ENCODE results near the gene GATA6.
"Not testable (repeated sequence)": the region's sequence is repeated elsewhere in the genome, so short reads cannot be mapped to it uniquely, and the experiment has no call there.

Gene GATA6

DNA sequence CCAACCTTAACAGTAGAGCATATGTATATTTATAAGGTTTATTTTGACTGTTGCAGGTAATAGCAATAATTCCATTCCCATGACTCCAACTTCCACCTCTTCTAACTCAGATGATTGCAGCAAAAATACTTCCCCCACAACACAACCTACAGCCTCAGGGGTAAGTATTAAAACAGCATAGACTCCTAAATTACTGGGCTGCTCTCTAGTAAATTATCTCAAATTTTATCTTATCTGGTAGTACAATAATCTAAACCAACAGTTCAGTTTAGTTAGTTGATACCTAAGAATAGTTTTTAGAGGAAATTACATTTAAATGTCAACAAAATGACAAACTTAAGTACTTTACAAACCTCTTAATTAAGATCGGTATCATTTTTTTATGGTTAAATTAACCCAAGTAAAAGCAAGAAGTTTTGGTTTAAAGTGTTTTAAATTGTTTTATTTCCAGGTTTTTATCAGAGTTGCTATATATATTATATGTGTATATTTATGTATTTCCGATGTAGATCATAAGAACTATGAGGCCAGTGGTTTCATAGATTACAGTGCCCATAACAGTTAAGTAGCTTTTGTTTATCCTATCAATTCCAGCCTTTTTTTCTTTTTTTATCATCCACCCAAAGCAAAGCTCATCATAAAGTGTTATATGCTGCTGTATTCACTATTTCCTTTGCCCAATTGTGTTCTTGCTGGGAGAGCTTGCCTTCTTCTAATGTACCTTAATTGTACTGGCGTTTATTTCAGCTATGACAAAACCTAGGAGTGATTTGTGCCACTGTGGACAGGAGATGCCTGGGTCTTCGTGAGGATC is 13.7 kb downstream of the GATA6 start:
- DNase-seq: no peak

GRCh38 chr18:22183698-22184170 is 14.3 kb downstream of the GATA6 start:
- DNase-seq: no peak

DNA sequence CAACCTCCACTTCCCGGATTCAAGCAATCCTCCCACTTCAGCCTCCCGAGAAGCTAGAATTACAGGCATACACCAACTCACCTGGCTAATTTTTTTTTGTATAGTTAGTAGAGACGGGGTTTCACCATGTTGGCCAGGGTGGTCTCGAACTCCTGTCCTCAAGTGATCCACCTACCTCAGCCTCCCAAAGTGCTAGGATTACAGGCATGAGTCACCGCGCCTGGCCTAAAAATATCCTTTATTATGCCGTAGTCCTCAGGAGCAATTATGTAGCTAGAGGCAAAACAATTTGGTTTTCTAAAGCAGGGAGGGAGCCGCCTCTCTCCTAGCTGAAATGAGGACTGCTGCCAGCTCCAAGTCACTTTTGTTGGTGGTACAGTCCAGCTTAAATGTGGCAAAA is 15.2 kb downstream of the GATA6 start:
- not testable (repeated sequence) for DNase-seq

GRCh38 chr18:22185273-22185672 is 15.9 kb downstream of the GATA6 start:
- DNase-seq: no peak

DNA sequence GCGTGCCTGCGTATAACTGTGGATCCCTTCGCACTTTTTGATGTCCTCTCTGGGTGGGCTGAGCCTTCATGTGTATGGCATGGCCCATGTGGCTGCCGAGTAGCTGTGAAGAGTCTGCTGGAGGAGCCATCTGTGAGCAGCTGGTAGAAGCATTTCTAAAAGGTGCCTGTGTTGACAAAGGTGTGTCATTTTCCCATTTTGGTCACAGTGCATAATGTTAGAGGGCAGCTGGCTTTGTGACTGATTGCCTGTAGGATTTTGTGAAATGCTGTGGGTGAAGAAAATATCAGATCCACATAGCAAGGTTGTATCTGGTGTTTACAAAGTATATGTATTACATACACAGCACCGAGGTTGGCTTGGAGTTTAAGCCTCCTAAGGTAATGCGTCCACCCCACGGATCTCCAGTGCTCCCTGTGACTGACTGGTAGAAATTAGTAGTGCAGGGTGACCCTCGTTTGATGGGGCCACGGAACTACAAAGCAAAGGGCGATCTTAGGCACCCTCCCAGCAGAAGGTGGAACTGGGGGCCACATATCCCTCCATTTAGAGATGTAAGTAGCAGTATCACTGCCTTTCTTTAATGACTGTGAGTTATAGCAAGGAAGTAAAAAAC is 16.5 kb downstream of the GATA6 start:
- no peak for DNase-seq

DNA sequence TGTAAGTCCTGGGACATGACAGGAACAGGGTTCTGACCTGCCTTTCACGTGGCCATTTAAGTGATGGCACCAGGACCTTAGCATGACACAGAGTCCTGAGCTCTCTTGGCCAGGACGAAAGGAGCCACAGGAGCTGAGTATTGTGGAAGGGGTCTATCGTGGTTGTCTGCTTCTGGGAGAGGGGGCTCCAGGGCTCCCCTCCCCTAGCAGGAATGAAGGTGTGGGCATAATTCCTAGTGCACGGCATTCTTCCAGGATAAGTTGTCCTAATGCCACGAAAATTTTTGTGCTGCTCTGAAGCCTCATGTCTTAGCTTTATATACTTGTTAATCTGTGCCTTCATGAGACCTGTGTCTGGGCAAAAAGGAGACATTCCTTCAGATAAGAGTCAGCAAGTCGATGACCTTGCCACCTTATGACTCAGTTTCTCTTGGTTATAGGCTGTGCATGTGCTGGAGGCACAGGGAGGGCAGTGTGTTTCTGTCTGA is 17.1 kb downstream of the GATA6 start:
- no peak for DNase-seq

- no peak for DNase-seq
Measured at GRCh38 chr18:22188559-22189267, 19.3 kb downstream of the GATA6 start.

DNA sequence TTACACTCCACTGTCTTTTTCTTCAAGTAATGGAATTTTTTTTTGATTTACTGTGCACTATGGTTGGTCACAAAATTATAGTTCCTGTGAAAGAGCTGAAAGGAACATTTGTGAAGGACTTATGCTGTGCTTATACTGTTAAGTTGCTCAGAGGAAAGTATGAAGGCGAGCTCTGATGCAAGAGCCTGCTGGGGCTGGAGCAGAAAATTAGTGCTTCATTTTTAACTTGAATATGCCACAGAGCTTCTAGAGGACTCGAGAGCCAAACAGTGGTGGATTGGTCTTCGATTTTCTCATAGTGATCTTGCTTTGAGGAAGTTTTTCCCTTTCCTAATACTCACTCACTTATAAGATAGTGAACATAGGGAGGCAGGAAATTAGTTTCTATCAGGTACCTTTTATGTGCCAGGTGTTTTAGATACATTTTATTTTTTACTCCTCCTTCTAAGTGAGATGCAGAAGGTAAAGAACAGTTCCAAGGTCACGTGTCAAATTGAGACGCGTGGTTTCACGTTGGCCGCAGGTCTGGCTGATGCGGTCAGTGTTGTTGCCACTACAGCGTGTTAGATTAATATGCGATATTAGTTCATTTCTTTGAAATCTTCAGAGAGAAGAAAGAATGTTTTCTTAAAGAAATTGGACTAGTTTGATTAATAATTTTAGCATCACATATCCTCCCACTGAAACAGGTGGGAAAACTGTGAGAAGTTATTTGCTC is 20.2 kb downstream of the GATA6 start:
- DNase-seq: no peak

- no peak for DNase-seq
Measured at GRCh38 chr18:22191346-22191695, 21.9 kb downstream of the GATA6 start.

- DNase-seq: no peak
Measured at GRCh38 chr18:22191923-22192322, 22.5 kb downstream of the GATA6 start.

GRCh38 chr18:22193466-22193865 is 24.1 kb downstream of the GATA6 start:
- DNase-seq: no peak

DNA sequence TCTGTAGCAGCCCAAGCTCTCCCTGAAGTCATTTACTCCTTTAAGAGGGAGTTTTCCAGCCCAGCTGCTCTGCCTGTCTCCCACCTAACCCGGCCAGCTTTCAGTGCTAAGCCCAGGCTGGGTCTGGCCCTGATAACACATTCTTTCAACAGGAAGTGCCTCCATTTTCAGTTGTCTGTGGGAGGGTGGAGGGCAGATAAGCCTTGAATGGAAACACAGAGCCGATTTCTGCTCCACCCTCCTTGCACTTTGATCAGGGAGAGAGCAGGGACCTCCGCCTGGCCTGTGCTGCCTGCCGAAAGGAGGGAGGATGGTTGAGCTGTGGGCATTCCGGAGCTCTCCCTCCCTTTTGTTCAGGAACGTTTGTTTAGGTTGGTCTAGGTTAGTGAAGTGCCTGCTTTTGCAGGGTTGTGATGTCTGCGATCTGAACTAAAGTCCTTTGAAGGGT is 24.8 kb downstream of the GATA6 start:
- DNase-seq: no peak

GRCh38 chr18:22195052-22195451 is 25.7 kb downstream of the GATA6 start:
- no peak for DNase-seq

DNA sequence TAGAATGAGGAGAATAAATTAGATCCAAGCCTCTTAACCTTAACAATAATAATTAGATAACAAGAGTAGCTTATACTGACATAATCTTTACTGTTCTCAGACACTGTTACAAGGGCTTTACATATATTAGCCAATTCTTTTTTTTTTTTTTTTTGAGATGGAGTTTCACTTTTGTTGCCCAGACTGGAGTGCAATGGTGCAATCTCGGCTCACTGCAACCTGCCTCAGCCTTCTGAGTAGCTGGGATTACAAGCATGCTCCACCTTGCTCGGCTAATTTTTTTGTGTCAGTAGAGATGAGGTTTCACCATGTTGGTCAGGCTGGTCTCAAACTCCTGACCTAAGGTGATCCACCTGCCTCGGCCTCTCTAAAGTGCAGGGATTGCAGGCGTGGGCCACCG is 27.6 kb downstream of the GATA6 start:
- DNase-seq: not testable (repeated sequence)

- no peak for DNase-seq
Measured at GRCh38 chr18:22197668-22198067, 28.3 kb downstream of the GATA6 start.

DNA sequence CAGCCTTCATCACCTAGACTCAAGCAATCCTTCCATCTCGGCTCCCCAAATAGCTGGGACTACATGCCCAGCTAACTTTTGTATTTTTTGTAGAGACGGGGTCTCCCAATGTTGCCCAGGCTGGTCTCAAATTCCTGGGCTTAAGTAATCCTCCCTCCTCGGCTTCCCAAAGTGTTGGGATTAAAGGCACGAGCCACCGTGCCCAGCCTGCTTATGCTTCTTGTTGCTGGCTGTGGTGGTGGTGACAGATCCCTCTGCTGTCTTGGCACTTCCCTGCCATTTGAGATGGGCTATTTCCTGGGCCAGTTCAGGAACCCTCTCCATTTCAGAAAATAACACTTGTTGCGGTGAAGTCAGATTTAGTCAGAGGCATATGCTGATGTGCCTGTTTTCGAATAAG is 28.8 kb downstream of the GATA6 start:
- no peak for DNase-seq

DNA sequence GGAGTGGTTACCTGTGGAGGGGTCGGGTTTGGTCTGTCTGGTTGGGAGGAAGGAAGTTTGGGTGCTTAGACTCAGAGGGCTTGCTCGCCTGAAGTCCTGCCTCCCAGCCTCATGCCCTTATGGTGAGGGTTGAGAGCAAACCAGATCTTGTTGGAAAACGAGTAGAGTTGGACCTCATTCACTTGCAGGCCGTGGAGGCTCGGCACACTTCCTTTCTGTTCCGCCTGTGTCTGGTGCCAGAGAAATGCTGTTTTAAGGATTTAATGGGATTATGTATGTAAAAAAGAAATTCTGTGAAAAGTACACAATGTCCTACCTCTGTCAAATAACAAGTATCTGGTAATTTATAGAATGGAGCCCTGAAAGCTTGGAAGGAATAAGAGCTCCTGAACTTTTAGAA is 29.6 kb downstream of the GATA6 start:
- DNase-seq: no peak

DNA sequence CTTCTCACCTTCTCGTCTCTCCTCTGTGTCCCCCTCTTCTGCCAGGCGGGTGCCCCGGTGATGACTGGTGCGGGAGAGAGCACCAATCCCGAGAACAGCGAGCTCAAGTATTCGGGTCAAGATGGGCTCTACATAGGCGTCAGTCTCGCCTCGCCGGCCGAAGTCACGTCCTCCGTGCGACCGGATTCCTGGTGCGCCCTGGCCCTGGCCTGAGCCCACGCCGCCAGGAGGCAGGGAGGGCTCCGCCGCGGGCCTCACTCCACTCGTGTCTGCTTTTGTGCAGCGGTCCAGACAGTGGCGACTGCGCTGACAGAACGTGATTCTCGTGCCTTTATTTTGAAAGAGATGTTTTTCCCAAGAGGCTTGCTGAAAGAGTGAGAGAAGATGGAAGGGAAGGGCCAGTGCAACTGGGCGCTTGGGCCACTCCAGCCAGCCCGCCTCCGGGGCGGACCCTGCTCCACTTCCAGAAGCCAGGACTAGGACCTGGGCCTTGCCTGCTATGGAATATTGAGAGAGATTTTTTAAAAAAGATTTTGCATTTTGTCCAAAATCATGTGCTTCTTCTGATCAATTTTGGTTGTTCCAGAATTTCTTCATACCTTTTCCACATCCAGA is 31.3 kb downstream of the GATA6 start:
- no peak for DNase-seq

DNA sequence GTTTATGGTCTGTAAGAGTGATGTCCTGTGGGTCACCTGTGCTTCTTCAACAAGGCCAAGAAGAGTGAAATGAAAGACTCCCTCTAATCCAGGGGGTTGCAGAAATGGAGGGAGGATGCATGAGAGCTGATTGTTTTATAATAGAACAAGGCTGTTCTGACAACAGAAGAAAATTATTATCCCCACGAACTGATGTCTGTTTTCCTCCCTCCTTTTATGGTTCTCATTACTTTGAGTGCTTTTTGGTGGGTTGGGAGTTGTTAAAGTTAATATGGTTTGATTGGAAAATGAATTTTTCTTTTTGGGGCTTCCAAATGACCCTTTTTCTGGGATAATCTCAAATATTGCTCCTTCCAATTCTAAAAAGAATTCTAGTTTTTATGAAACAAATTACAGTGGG is 33.6 kb downstream of the GATA6 start:
- no peak for DNase-seq

- no peak for DNase-seq
Measured at GRCh38 chr18:22203536-22204213, 34.3 kb downstream of the GATA6 start.

DNA sequence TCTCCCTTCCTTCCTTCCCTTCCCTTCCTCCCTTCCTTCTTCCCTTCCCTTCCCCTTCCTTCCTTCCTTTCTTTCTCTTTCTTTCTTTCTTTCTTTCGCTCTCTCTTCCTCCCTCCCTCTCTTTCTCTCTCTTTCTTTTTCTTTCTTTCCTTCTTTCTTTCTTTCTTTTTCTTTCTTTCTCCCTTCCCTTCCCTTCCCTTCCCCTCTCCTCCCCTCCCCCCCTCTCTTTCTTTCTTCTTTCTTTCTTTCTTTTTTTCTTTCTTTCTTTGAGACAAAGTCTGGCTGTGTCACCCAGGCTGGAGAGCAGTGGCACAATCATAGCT is 34.8 kb downstream of the GATA6 start:
- no peak for DNase-seq

DNA sequence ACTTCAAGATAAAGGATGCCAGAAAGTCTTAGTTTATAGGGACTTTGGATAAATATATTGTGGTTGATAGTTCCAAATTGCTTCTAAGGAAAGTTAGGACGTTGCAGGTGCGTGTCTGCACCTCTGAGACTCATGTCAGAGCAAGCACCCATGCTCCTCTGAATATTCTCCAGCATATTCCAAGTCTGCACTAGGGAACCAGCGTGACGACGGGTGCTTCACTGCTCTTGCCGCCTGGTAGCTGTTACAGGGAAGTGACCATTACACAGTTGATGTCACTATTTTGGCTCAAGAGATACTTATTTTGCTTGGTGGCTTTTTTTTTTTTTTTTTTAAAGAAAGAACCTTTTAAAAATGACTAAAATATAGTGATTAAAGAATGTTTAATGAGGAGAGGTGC is 35.6 kb downstream of the GATA6 start:
- DNase-seq: no peak

Data from fibroblast of skin of back (primary cell).